Hypothalamus (tissue), 51 donors: ENCODE data around the gene GLB1L.
"Not testable (repeated sequence)": the region's sequence is repeated elsewhere in the genome, so short reads cannot be mapped to it uniquely, and the experiment has no call there.

Source experiments
- DNase-seq, 51 donors: peaks; one replicate each; lab custom pipeline; 2025; lab: John Stamatoyannopoulos, UW

Gene GLB1L

DNA sequence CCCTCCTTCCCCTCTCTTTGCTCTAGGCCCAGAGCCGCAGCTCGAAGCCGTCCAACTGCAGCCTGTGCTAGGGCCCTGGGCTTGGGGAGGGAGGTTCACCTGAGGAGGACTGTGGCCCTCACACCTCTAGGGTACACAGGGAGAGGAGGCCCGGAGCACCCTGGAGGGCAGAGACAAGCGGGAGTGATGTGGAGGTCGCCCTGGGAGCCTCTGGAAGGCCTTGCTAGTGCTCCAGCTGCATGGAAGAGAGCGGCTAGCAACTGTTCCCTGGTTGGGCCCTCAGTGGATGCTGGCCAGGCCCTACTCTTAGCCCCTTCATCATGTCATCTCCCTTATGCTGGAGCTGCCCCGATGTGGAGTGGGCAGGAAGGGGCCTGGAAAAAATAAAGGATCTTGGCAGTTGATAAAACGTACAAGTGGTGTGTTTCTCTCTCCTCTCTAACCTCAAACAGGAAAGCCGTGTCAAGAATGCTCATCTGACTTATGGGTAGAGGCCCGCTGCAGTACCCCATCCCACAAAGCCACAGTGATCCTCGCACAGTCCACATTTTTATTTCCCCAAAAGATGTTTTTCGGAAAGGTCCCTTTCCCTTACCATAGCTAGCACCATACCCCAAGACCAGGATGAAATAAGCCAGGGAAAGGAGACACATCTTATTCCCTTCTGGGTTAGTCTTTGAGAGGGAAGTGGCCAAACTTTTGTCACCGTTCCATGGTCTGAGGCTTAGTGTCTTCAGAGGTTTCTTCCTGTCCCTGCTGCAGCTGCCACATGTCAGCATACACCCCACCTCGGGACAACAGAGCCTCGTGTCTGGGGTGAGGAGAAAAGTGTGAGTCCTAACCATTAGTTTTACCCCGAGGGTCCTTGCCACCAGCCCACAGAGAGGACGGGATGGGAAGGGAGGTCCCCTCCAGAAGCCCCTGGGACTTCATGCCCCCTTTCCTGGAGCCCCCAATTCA, 35.7 kb downstream of the GLB1L start:
- no peak for DNase-seq

DNA sequence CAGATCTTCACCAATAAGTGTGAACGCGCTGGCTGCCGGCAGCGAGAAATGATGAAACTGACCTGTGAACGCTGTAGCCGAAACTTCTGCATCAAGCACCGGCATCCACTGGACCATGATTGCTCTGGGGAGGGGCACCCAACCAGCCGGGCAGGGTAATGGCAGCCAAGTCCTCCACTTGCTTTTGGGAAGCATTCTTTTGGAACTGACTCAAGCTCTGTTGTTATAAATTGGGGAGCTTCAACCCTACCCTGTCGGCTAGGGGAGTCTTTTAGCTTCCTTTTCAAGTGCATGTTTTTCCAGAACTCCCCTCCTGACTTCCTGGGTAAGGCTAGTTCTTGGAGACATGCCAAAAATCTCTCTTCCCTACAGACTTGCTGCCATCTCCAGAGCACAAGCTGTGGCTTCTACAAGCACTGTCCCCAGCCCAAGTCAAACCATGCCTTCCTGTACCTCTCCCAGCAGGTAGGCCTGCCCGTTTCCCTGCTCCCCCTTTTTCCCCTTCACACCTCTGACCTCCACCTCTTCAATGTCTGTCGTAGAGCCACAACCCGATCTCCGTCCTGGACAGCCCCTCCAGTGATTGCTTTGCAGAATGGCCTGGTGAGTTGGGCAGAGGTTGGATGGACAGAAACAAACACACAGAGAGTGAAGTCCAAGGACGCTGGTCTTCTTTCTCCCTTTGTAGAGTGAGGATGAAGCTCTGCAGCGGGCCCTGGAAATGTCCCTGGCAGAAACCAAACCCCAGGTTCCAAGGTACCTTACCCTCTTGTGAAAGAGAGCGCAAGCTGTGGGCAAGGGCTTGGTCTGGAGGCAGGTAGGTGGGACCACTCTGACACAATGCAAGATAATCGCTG, 37.1 kb downstream of the GLB1L start:
- no peak for DNase-seq

DNA sequence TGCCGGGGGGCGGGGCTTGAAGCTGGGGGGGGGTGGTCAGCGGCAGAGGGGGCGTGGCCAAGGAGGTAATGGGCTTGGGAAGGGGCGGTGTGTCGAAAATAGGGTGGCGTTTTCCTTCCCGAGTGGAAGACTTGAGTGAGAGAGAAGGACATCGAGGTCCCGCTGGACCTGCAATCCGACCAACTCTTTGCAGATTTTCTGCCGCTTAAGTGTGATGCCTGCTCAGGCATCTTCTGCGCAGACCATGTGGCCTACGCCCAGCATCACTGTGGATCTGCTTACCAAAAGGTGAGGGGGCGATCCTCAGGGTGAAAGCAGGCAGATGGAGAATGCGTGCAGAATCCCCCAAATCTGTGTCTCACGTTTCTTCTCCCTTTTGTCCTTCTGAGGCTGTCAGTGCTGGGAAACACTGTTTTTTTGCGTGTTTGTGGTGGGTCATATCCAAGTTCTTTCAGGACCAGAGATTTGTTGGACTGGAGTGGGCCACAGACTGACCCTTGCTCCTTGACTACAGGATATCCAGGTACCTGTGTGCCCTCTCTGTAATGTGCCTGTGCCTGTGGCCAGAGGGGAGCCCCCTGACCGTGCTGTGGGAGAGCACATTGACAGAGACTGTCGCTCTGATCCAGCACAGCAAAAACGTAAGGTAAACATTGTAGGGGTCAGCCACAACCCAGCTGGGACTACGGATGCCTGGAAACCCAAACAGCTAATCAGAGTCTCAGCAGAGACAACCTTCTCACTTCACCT, 37.9 kb downstream of the GLB1L start:
- peak in 3 of 51 donors; percentile 35 to 75 (median 71) for DNase-seq

DNA sequence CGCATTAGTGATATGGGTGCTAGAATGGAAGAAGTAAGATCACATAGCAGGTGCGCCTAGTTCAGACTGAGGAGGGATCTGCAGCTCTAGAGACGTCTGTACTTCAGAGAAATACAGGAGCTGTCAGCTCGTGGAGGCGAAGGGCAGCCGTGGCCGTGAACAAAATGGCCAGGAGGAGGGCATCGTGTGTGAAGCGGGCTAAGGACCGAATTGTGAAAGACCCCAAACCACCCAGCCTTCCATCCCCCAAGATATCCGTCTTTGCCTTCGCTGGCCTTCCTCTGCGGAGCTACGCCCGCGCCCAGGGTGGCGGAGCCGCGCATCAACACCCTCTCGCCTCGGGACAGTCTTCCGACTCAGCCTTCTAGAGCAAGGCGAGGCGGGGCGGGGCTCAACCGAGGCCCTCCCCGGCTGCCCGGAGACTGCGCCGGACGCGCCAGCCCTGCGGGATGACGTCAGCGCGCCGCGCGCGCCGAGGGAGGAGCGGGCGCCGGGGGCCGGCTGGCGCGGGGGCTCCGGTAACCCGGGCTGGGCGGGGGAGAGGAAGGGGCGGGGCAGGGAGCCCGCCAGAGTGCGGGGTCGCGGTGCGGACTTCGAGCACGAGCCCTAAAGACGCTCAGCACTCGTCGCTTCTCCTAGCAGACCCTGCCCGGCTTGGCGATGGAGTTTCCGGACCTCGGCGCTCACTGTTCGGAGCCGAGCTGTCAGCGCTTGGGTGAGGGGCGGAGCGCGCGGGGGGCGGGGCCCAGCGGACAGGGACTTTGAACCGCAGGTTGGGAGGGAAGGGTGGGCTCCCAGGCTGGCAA, 38.7 kb downstream of the GLB1L start, which contains the start of gene ZFAND2B:
Gene ZFAND2B, plus strand, starts transcription at position 455 of the 806 bp plus-strand sequence. Its CDS starts 206 bp downstream, at position 661.
- peak; percentile 60 to 97 (median 91) for DNase-seq

DNA sequence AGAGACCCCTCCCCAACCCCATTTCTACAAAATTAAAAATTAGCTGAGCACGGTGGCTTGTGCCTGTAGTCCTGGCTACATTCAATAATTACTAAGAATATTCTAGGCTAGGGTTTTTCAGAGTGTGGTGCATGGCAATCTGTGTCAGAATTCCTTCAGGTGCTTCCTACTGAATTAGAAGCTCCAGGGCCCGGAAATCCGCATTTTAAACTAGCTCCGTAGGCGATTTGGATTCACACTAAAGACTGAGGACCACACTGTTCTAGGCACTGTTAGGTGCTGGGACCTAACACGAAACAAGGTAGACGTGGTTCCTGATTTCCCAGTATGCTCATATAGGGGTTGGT, 39.3 kb downstream of the GLB1L start:
- DNase-seq = peak in 1 of 51 donors; percentile 34

DNA sequence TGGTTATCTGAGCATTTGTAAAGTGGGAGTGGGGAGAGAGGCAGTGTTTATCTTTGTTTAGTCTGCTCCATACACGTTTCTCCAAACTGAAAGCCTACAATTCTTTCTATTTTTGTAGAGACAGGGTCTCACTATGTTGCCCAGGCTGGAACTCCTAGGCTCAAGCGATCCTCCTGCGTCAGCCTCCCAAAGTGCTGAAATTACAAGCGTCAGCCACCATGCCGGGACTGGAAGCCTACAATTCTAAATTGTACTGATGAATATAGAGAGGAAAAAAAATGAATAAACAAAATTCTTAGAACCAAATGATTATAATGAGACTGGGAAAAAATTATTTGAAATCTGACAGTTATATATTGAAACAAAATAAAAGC, 40.1 kb downstream of the GLB1L start:
- no peak for DNase-seq

DNA sequence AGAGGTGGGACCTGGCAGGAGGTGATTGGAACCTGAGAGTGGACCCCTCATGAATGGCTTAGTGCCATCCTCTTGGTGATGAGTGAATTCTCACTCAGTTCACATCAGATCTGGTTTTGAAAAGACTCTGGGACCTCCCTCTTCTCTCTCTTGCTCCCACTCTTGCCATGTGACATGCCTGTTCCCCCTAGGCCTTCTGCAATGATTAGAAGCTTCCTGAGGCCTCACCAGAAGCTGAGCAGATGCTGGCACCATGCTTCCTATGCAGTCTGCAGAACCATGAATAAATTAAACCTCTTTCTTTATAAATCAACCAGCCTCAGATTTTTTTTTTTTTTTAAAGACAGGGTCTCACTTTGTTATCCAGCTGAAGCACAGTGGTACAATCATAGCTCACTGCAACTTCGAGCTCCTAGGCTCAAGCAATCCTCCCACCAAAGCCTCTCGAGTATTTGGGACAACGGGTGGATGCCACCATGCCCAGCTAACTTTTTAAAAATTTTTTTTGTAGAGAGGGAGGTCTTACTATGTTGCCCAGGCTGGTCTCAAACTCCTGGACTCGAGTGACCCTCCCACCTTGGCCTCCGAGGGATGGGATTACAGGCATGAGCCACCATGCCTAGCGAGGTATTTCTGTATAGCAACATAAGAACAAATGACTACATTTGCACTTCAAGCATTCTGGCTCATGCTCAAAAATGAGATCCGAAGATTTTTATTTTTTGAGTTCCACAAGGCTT, 40.6 kb downstream of the GLB1L start:
- DNase-seq = no peak

DNA sequence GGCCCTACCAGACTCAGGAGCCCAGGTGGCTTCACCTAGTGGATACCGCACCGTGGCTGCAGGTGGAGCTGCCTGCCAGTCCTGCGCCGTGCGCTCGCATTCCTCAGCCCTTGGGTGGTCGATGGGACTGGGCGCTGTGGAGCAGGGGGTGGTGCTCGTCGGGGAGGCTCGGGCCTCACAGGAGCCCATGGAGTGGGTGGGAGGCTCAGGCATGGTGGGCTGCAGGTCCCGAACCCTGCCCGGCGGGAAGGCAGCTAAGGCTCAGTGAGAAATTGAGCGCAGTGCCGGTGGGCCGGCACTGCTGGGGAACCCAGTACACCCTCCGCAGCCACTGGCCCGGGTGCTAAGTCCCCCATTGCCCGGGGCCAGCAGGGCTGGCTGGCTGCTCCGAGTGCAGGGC, 43.9 kb downstream of the GLB1L start:
- not testable (repeated sequence) for DNase-seq

DNA sequence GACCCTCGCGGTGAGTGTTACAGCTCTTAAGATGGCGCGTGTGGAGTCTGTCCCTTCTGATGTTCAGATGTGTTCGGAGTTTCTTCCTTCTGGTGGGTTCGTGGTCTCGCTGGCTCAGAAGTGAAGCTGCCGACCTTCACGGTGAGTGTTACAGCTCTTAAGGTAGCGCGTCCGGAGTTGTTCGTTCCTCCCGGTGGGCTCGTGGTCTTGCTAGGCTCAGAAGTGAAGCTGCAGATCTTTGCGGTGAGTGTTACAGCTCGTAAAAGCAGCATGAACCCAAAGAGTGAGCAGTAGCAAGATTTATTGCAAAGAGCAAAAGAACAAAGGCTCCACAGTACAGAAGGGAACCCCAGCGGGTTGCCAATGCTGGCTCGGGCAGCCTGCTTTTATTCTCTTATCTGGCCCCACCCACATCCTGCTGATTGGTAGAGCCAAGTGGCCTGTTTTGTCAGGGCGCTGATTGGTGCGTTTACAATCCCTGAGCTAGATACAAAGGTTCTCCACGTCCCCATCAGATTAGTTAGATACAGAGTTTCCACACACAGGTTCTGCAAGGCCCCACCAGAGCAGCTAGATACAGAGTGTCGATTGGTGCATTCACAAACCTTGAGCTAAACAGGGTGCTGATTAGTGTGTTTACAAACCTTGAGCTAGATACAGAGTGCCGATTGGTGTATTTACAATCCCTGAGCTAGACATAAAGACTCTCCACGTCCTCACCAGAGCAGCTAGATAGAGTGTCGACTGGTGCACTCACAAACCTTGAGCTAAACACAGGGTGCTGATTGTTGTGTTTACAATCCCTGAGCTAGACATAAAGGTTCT, 44.5 kb downstream of the GLB1L start:
- DNase-seq = peak in 3 of 51 donors; percentile 7 to 20 (median 13)

DNA sequence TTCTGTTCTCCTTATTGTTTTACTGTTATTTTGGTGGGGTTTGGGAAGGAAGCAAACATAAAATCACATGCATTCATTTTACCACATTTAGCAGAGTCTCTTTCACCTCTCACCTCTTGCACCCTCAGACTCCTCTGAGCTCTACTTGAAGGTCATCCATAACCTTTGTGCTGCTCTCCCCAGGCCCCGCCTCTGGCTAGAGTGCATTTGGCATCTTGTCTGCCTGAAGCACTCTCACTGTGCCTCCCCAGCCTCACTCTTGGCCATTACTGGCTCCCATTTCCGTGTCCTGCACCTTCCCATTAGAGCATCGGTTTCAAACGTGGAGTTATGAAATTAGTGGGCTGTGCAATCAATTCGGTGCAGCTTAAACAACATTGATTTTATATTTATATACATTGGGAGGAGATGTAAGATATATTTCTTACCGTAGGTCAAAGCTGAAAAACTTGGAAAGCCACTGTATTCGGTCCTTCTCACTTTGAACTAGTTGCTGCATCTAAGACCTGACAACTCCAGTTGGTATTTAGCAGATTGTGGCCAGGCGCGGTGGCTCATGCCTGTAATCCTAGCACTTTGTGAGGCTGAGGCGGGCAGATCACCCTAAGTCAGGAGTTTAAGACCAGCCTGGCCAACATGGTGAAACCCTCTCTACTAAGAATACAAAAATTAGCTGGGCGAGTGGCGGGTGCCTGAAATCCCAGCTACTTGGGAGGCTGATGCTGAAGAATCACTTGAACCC, 45.6 kb downstream of the GLB1L start:
- DNase-seq = no peak

DNA sequence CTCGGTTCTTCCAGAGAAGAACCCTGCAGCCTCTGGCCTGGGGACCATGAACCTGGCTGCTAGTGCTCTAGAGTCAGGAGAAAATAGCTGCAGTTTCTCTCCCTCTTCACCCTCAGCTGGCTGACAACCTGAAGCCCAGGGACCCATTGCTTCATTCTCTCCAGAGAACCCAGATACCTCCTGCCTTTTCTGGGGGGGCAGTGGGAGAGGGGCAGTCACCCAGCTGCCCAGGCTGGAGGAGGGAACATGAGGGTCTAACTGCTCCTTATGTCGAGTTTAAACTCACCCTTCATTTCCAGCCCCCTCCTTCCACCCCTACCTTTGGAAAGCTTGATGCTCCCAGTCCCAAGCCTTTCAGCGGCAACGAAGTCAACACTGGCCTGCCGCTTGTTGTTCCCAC, 46.3 kb downstream of the GLB1L start:
- DNase-seq = no peak

DNA sequence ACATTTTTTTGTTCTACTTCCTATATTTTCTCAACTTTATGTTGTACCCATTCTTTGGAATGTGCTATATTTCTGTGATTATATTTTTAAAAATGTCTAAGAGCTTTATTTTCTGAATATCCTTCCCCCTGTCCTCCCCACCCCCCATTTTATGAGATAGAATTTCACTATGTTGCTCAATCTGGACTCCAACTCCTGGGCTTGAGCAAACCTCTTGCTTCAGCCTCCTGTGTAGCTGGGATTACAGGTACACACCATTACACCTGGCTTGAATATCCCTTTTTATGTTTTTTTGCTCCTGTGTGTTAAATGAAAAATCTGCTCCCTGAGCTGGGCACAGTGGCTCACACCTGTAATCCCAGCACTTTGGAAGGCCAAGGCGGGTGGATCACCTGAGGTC, 47.9 kb downstream of the GLB1L start:
- no peak for DNase-seq

DNA sequence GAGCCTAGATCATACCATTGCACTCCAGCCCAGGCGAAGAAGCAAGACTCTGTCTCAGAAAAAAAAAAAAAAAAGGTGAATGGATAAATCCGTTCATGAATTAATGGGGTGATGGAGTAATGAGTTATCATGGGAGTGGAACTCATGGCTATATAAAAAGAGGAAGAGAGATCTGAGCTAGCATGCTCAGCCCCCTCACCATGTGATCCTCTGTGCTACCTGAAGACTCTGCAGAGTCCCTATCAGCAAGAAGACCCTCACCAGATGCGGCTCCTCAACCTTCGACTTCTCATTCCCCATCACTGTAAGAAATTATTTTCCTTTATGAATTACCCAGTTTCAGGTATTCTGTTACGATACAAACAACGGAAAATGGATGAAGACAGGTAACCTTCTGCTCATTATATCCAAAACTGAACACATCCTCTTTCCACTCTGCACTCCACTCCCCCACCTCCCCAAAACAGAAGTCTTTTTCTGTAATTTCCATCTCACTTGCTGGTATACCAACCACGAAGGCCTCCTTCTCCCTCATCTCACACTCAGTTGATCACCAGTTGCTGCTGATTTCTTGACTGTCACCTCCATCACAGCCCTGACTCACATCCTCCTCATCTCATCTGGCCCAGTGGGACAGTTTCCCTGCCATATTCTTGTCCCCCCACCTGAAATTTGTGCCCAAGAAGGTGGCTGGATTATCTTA, 58.3 kb downstream of the GLB1L start:
- no peak for DNase-seq
